SIG-M5 (cell line): ENCODE measurements around the gene ZNF382.
"Not testable (repeated sequence)": the region's sequence is repeated elsewhere in the genome, so short reads cannot be mapped to it uniquely, and the experiment has no call there.

Source experiments
- DNase-seq: peaks from one replicate; lab custom pipeline; 2025; lab: John Stamatoyannopoulos, UW

Gene ZNF382

DNA sequence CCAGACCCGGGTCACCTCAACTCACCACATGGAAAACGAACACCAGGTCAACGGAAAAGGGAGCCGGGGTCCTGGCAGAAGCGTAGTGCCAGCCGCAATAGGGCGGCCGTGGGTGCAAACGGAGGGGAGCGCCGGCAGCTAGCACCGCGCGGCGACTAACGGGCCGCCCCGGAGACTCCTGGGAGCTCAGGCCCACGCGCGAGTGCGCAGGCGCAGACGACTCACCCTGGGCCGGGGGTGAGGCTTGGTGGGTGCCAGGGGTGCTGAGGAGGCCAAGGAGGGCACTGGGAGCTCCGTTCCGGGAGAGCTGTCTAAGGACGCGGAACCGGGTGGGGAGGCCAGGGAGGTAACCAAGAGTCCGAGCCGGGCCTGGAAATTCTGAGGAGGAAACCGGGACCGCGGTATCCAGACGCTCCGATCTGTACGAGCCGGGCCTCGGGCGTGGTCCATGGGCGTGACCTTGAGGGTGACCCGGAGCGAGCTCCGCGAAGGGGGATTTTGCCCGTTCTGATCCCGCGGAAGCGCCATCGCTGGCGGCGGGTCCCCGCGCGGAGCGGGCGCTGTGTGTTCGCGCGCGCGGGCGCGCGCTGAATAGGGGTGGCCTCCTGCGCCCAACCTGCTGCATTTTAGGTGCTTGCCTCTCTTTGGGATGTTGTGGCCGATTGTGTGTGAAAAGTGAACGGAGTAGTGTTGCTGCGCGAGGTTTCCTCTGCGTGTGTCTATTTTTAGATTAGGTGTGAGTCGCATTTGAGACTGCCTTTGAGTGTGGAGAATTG lies at the start of gene ZNF382:
Gene ZNF382 (plus strand): TSS at position 213 of the 776 bp plus-strand sequence. CDS start 4,602 bp downstream, outside the sequence.
- DNase-seq, result no peak

DNA sequence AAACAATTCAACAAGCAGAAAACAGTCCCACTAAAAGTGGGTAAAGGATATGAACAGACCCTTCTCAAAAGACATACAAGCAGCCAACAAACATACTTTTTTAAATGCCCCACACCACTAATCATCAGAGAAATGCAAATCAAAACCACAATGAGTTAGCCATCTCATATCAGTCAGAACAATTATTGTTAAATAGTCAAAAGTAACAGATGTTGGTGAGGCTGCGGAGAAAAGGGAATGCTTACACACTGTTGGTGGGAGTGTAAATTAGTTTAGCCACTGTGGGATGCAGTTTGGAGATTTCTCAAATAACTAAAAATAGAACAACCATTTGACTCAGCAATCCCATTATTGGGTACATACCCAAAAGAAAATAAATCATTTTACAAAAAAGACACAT lies 40.7 kb upstream of the ZNF382 start:
- DNase-seq, result no peak

- DNase-seq, result no peak
Measured at GRCh38 chr19:36572593-36573019, 32.5 kb upstream of the ZNF382 start.

- peak; percentile 67 for DNase-seq
Measured at GRCh38 chr19:36573020-36573894, 31.9 kb upstream of the ZNF382 start, which contains the start of gene ZNF529. Gene ZNF529 (minus strand): TSS chr19:36573292. CDS start chr19:36572346, 946 bp downstream.

DNA sequence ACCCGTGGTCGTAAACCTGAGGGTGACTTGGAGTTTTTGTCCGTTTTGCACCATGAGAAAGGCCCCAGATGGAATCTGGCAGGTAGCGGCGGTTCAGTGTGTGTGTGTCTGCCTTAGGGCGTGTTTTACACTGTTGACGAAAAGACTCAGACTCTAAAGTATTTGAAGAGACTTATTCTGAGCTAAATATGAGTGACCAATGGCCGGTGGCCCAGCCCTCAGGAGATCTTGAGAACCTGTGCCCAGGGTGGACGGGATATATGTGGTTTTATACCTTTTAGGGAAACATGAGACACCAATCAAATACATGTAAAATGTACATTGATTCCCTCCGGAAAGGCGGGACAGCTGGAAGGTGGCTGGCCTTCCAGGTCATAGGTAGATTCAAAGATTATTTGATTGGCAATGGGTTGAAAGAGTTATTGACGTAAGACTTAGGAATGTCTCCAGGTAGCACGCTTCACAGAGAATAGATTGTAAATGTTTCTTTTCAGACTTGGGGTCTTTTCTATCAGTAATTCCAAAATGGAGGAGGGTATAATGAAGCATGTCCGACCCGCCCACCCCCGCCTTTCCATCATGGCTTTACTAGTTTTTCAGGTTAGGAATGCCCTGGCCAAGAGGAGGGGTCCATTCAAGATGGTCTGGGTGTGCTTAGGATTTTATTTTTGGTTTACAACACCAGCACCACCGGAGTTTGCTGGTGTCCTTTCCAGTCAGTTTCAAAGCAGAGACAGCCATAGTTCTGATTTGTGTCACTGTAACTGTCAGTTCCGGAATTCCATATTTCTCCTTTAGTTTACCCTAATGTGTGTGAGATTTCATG lies 31.0 kb upstream of the ZNF382 start:
- DNase-seq, result no peak

DNA sequence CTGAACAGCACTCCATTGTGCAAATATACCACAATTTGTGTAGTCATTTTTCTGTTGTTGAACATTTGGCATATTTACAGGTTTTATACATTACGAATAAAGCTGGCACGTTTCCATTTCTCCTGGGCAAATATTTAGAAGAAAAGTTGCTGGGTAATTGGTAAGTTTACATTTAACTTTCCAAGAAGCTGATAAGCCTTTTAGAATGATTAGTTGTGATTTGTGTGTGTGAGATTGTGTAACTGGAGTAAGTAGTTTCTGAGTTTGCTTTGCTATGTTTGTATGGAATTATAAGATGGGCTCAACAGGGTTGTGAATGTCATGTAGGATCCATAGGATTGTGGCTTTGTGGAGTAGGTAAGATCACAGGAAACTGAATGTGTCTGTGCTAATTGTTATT lies 30.4 kb upstream of the ZNF382 start:
- DNase-seq, result no peak

- DNase-seq, result no peak
Measured at GRCh38 chr19:36577271-36577996, 27.7 kb upstream of the ZNF382 start.

GRCh38 chr19:36579255-36579654 lies 25.9 kb upstream of the ZNF382 start:
- no peak for DNase-seq

DNA sequence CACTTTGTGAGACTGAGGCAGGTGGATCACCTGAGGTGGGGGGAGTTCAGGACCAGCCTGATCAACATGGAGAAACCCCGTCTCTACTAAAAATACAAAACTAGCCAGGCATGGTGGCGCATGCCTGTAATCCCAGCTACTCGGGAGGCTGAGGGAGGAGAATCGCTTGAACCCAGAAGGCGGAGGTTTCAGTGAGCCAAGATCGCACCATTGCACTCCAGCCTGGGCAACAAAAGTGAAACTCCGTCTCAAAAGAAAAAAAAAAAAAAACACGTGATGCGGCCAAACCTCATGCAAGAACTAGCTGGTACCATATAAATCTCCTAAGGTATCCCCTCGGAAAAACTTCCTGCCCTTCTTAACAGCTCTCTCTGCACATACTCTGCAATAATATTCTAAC lies 2.4 kb upstream of the ZNF382 start:
- DNase-seq, result not testable (repeated sequence)

DNA sequence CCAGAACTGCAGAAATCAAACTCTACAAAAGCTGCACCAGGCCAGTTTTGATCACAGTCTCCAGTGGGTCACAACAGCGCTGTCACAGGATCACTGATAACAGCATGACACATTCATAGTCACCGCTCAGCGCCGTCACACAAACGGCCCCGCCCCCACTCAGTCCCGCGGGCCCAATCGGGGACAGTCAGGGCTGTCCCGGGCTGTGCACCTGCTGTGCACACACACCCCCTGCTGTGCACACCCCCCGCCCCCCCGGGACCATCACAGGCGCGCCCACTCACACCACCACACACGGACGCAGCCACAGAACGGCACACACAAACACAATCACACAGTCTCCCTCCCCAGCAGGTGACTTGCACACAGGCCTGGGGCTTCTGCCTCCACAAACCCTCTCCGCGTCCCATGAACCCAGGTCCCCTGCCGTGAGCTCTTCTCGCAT lies 435 bp upstream of the ZNF382 start:
- no peak for DNase-seq

GRCh38 chr19:36605877-36606478 lies 865 bp downstream of the ZNF382 start:
- no peak for DNase-seq

- DNase-seq, result no peak
Measured at GRCh38 chr19:36627057-36627456, 21.9 kb downstream of the ZNF382 start.

DNA sequence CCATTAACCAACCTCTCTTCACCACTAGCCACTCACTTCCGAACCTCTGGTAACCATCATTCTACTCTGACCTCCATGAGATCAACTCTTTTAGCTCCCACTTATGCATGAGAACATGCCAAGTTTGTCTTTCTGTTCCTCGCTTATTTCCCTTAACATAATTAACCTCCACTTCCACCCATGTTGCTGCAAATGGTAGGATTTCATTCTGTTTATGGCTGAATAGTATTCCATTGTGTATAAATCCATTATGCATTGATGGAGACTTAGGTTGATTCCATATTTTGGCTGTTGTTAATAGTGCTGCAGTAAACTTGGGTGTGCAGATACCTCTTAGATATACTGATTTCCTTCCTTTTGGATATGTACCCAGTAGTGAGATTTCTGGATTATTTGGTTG lies 30.2 kb downstream of the ZNF382 start:
- no peak for DNase-seq

GRCh38 chr19:36638862-36639510 lies 33.9 kb downstream of the ZNF382 start:
- no peak for DNase-seq

DNA sequence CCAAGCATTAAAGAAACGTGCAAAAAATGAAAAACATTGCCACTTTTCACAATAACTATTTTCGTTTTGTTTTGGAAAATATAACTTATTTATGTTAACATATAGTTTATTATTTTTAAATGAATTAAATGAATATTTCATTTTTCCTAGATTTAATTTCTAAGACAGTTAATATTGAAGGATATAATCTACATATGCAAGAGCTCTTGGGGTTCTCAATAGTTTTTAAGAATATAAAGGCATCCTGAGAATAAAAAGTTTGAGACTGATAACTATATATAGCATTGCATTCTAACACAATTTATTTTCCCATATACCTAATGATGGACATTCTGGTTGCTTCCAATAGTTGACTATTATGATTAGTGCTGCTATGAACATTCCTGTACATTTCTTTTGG lies 41.6 kb downstream of the ZNF382 start:
- DNase-seq, result no peak

DNA sequence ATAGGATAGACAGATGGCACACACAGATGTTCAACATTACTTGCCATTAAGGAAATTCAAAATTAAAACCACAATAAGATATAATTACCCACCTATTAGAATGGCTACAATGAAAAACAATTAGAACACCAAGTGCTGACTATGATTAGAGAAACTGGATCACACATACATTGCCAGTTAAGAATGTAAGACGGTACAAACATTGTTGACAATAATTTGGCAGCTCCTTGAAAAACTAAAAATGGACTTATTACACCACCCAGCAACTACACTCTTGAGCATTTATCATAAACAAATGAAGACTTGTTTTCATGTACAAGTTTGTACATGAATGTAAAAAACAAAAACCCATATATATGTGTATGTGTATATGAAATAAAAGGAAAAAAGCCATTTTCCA lies 47.8 kb downstream of the ZNF382 start:
- no peak for DNase-seq

DNA sequence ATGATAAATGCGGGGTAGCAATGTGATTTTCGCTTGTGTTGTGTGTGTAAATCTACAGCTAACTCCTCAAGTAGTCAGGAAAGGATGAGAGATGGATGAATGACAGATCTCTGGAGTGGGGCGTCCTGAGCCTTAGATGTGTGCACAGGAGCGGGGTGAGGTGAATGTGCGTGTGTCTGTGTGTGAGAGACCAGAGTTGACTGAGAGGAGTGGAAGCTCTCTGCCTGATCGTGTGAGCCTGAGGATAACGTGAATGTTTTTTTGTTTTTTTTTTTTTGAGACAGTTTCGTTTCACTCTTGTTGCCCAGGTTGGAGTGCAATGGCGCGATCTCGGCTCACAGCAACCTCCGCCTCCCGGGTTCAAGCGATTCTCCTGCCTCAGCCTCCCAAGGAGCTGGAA lies 60.7 kb downstream of the ZNF382 start:
- no peak for DNase-seq

GRCh38 chr19:36668646-36669045 lies 63.5 kb downstream of the ZNF382 start:
- DNase-seq, result no peak

DNA sequence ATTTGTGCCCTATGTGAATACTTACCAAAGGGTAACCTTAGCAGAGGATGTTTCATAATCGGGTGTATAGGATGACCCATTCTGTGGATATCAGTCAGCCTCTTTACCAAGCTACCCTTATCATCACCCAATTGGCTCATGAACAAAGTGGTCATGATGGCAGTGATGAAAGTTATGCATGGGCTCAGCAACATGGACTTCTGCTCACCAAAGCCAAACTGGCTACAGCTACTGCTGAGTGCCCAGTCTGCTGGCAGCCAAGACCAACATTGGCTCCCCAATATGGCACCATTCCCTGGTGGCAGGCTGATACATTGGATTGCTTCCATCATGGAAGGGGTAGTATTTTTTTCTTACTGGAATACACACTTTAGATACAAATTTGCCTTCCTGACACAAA lies 67.3 kb downstream of the ZNF382 start:
- no peak for DNase-seq

DNA sequence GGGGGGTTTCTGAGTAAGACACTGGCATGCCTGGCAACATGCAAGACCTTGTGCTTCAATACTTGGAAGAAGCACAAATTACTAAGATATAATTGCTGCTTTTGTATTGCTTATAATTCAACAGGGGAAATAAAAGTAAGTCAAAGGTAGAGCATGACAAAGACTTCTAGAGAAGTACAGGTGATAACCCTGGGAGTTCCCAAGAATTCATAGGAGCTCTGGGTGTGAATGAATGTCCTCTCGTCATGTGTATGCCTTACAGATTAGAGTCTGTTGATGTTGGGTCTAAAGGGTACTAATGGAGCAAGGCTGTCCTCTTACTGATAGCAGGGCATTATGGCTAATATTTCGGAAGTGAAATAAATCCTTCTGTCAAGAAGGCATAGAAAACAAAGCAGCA lies 69.1 kb downstream of the ZNF382 start:
- DNase-seq, result no peak
